MM.1S (cell line): ENCODE measurements around the gene ANLN.

Experiments used
- EZH2phosphoT487 ChIP-seq: fragments of 300-600 bp; sonication (generic); IDR thresholded peaks from 2 replicates; pipeline ENCODE4 v1.6.1; 2018; ENCODE audit warnings: antibody characterized with exemption, low read length
- TF ChIP-seq, protein P1 (sequence below): fragments of 300-600 bp; sonication (generic); IDR thresholded peaks from 2 replicates; pipeline ENCODE4 v1.5.1; 2016; ENCODE audit warnings: antibody characterized with exemption, low read length, mixed read lengths

DNA sequence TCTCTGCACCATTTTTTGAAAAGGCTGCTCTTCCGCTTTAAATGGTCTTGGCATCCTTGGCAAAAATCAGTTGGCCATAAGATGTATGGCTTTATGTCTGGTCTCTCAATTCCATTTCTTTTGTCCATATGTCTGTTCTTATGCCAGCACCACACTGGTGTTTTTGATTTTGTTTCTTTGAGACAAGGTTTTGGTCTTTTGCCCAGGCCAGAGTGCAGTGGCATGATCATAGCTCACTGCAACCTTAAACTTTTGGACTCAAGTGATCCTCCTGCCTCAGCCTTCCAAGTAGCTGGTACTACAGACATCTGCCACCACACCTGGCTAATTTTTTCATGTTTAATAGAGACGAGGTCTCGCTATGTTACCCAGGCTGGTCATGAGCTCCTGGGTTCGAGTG, 48.5 kb downstream of the ANLN start:
- TF ChIP-seq, protein P1, sequence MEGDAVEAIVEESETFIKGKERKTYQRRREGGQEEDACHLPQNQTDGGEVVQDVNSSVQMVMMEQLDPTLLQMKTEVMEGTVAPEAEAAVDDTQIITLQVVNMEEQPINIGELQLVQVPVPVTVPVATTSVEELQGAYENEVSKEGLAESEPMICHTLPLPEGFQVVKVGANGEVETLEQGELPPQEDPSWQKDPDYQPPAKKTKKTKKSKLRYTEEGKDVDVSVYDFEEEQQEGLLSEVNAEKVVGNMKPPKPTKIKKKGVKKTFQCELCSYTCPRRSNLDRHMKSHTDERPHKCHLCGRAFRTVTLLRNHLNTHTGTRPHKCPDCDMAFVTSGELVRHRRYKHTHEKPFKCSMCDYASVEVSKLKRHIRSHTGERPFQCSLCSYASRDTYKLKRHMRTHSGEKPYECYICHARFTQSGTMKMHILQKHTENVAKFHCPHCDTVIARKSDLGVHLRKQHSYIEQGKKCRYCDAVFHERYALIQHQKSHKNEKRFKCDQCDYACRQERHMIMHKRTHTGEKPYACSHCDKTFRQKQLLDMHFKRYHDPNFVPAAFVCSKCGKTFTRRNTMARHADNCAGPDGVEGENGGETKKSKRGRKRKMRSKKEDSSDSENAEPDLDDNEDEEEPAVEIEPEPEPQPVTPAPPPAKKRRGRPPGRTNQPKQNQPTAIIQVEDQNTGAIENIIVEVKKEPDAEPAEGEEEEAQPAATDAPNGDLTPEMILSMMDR, result no peak
- TF ChIP-seq EZH2phosphoT487, result no peak
